HG02759 (cell line): ENCODE measurements around the gene AEBP1.

Experiments
- ATAC-seq: cut with Tn5 transposase; IDR thresholded peaks from one replicate; pipeline ENCODE4 v1.9.1; 2021; ENCODE audit warnings: mild to moderate bottlenecking, moderate library complexity; ENCODE audit not compliant: unreplicated experiment

The AEBP1 gene

GRCh38 chr7:44139311-44140010 lies 35.3 kb downstream of the AEBP1 start:
- no peak for ATAC-seq

DNA sequence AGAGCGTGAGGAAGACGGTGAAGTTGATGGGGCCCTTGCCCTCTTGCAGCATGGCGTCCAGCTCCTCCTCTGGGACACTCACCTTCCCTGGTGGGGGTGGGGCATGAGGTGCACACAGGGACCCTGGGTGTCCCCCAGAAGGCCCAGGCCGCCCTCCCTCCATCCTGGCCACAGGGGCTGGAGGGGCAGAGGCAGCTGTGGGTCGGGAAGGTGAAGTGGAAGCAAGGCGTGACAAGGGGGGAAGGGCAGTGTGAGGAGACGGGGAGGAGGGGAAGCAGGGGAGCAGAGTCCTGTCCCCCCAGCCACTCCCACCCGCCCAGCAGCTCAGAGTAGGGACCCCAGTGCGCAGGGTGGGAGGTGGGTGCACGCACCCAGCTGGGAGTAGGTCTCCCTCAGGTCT lies 36.2 kb downstream of the AEBP1 start:
- ATAC-seq: no peak

- ATAC-seq: no peak
Measured at GRCh38 chr7:44141221-44141850, 37.2 kb downstream of the AEBP1 start, which contains the start of gene MYL7. Gene MYL7, minus strand, starts transcription at chr7:44141332. Its CDS starts 27 bp downstream, at chr7:44141305.

- no peak for ATAC-seq
Measured at GRCh38 chr7:44142028-44142427, 37.9 kb downstream of the AEBP1 start.

DNA sequence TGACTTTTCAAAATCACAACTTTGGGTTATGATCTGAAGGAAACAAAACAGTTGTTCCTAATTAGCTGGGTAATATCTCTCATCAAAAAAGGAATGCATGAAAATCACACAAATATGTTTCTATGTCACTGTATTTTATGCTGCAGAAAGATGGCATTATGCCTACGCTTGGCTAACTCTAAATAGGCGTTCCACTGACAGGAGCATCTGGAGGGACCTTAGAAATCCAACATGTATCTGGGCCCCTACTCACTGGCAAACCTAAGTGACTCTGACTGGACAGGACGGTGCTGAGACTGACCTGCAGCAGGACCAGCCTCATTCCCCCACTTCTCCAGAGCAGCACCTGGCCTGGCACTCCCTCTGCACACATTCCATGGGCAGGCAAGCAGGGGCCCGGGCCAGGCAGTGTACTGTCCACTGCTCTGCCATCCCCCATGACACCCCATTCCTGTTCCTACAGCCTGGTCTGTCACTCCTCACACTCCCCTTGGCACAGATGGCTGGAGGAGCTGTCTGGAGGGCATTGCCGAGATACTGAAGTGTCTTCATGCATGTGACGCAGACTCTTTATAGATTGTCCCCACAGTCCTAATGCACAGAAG lies 39.6 kb downstream of the AEBP1 start:
- ATAC-seq: no peak

DNA sequence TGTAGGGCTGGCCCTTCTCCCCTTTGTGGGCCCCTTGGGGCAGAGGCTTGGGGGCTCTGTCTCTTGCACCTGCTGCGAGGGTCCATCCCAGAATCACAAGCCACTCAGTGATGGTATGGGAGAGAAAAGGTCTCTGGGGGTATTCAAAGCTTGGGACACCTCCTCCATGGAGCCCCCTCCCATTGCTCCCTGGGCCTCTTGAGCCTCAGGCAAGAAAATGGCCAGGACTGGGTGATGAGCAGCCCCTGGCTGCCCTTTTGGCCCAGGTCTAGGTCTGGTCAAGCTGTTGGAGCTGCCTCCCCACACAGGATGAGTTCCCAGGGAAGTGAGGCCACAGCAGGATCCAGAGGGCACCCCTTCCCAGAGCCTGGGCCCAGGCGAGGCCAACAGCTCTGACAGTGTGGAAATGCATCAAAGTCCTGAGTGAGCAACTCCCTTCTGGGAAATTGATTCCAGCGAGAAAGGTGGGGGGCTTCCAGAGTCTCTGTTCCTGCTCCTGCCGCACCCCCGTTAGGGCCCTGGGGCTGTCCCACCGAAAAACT lies 40.4 kb downstream of the AEBP1 start:
- ATAC-seq: no peak

DNA sequence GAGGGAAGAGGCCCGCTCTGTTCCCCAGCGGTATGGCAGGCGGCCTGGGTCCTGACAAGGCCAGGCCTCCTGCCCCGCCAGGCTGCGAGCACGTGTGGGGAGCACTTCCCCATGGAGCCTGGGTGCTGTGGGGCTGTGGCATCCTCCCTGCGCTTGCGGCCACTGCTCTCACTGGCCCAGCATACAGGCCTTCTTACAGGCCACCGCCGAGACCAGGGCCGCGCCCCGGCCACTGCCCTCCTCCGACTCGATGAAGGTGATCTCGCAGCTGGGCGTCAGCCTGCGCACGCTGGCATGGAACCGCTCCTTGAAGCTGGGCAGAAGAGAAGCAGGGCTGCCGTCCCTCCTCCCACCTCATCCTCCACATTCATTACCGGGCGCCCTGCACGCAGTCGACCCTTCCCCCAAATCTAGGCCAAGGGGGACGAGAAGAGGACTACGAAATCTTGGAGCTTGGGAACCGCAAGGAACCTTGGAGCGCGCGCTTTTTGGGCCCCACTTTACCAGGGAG lies 40.9 kb downstream of the AEBP1 start:
- no peak for ATAC-seq

DNA sequence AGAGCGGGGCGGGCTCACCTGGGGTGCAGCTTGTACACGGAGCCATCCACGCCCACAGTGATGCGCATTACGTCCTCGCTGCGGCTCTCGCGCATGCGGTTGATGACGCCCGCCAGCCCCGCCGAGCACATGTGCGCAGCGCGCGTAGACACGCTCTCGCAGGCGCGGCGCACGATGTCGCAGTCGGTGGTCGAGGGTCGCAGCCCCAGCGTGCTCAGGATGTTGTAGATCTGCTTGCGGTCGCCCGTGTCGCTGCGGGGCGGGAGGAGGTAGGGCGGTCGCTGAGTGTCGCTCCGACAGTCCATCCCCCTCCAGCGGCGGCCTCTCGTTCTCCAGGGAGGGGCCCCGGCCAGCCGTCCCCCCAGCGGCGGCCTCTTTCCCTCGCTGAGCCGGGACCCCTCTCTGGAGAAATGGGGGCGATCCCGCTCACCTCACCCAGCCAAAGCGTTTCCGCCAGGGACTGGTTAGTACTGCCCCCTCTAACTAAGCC lies 41.4 kb downstream of the AEBP1 start:
- ATAC-seq: no peak

DNA sequence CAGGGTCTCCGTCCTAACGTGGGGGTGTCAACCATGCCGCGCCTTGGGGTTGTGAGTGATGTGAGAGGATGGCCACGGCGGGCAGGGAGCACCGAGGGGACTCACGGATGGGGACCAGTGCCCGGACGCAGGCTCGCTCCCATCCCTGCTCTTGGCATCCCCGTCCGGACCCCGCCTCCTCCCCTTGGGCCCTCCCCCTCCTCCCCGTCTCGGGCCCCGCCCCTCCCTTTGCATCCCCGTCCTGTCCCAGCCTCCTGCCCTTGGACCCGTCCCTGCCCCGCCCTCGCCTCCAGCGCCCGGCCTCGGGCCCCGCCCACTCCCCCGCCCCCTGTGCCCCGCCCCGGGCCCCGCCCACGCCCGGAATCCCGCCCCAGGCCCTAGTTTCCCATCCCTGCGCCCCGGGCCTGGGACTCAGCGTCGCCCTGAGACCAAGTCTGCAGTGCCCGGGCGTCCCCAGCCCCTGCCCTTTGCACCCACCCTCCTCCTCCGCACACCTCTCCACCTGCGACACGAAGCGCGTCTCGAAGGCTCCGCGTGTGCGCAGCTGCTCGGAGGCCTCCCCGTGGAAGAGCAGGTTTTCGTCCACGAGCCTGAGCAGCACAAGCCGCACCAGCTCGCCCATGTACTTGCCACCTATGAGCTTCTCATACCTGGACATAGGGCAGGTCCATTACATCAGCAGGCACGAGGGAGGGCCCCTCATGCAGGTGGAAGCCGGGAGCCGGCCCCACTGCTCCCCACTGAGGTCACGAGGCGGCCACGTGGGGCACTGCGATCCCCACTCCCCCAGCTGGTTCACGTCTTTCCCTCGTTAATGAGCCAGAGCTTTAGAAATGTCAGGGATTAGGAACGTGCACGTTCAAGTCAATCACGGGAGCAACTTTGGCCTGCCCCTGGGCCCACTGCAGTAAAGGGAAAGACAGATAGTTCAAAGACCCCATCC lies 42.1 kb downstream of the AEBP1 start:
- no peak for ATAC-seq

- no peak for ATAC-seq
Measured at GRCh38 chr7:44147026-44147991, 43.2 kb downstream of the AEBP1 start.

- no peak for ATAC-seq
Measured at GRCh38 chr7:44148166-44148565, 44.0 kb downstream of the AEBP1 start.

DNA sequence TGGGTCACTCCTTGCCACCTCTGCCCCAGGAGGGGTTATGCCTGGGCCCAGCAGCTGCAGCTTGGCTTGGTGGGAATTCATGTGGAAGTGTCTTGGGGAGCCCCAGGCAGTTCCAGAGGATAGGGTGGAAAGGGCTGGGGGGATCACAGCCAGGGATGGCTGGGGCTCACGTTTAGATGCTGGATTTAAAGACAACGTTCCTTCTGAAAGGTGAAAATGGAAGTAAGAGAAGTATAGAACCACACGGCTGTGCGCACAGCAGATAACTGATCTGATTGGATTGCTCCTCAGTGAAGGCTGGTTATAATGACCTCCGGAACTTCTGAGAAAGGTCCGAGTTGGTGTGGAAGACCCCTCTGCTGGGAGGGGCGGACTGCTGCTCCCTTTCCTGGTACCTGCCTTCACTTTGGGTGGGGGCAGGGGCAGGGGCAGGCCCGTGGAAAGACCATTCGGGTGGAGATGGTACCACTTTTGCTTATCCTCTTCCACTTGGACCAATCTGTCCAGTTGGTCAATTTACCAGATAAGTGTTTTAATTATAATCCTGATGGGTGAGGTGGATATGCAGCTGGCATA lies 44.9 kb downstream of the AEBP1 start:
- no peak for ATAC-seq

DNA sequence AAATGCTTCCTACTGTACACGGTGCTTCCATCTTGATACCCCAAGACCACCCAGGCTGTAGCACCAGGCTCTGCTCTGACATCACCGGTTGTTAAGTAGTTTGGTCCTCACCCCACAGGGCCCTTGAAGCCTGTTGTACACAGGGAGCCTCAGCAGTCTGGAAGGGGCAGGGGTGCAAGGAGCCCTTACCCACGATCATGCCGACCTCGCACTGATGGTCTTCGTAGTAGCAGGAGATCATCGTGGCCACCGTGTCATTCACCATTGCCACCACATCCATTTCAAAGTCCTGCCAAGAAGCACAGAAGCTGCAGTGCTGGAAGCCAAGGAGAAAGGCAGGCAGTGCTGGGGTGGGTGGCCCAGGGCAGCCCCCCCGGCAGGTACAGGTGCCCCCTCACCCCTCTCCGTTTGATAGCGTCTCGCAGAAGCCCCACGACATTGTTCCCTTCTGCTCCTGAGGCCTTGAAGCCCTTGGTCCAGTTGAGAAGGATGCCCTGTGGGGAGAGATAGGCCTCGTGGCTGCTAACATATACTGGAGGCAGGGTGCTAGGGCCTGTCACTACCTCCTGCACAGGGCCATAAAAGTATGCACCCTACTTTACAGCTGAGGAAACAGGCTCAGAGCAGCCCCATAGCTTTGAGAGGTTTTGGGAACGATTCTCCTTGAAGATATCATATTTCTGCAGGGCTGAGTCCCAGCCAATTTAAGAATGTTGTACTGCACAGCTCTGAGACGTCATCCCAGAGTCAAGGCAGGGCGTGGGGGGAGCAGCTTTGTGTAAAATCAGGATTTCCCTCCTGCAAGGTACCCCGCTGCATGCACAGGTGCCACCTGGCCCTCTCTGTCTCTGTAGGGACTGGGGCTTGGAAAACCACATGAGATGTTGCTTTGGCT lies 45.7 kb downstream of the AEBP1 start:
- no peak for ATAC-seq

- ATAC-seq: peak; percentile 56
Measured at GRCh38 chr7:44150466-44150832, 46.3 kb downstream of the AEBP1 start.

DNA sequence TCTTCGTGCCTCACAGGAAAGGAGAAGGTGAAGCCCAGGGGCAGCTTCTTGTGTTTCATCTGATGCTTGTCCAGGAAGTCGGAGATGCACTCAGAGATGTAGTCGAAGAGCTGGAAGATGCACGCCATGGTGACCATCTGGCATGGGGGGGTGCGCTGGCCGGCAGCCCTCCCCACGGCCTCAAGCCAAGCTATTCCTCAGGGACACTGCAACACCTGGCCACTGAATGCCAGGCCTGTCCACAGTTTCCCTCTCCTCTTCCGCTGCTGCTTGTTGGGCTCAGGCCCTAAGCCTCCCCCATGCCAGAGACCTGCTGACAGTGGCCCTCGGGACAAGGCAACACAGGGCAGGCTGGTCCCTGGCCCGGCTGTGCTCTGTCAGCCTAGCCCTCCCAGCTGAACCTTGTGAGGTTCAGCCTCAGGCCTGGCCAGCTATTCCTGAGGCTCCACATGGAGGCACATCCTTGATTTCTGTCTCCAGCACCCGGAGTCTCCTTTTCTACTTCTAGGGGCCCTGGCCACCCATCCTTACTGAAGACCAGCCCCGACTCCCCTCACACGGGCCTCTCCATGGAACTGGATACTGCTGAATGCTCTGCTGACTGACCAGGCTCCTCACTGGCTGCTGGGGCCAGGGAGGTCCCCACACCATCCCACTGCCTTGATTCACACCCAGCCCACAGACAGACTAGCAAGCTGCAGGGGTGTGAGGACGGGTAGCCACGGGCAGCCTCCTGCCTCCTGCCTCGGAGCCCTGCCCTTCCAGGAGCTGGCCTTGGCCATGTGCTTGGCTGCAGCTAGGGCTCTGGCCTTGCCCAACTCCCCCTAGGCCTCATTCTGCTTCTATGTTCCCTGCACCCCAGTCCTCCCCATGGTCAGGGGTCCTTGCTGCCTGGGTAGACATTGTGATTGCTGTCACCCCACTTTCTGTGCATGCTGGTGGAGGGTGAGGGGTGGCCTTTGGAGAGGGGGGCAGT lies 47.1 kb downstream of the AEBP1 start:
- ATAC-seq: no peak

DNA sequence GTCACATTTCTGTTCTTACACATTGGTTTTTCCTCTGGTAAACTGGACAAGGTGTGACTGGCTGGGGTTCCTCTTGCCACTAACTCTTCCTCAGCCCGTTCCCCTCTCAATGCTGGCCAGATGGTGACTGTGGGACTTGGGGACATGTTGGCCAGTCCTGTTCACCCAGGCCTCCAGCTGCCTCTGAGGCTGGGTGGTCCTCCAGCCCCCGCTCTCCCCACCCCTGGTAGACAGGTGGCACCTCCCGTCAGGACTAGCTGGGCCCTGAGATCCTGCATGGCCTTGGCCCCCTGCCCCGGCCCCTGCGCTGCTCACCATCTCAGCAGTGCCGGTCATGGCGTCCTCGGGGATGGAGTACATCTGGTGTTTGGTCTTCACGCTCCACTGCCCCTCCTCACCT lies 47.8 kb downstream of the AEBP1 start:
- ATAC-seq: no peak
